ENCODE results near the gene SHC3. TPM values are rescaled to one million over a fixed set of nuclear protein-coding genes. Genes with fewer than 3 reads are reported as not detected.

SHC3 gene
- total and polyA plus RNA-seq, 2 of the 4 experiments (the other 2 are of a cell fraction) = 4.5 to 13.3 TPM

DNA sequence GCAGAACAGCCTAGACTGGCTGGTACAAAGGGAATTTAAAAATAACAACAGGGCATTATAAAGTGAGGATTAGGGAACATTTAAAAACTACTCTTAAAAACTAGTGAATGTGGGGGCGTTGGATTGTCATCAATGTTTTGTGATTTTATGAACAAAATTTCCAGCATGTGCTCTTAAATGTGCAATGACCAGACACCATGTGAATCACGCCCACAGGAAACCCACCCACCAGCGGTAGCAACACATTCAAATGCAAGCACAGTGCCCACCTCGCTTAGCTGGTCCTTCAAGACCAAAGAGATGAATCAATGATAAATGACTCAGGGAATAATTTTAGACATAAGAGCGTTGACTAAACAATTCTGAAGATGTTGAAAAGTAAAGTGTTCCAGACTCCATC lies 146.4 kb downstream of the SHC3 start:
- Histone ChIP-seq H3K4me1 (ENCODE audit: control insufficient read depth, insufficient read depth, low read length) (peaks cover 4% of the 10 kb centered on the region; the same call in 1 of the 2 replicates), H2AFZ (replicated peaks; ENCODE audit: low read length, poor library complexity) (no peak overlapping the region), H2BK15ac (ENCODE audit: low read depth, low read length) (no peak overlapping the region), H3K23ac (ENCODE audit: low read depth, low read length) (no peak overlapping the region), H2AK9ac (replicated peaks; ENCODE audit: low read depth, low read length, poor library complexity) (no peak overlapping the region), H4K5ac (ENCODE audit: low read depth, low read length) (no peak overlapping the region), H3K36me3 (ENCODE audit: control insufficient read depth, insufficient read depth, low read length) (peaks cover 9% of the 10 kb centered on the region), H3K79me1 (ENCODE audit: low read depth in 1 of 2, low read length in 2 of 2) (no peaks in the 10 kb centered on the region), H2BK5ac (ENCODE audit: low read depth, low read length, poor library complexity, severe bottlenecking) (no peak overlapping the region), H3K4ac (ENCODE audit: low read depth, low read length) (no peak overlapping the region), H2BK20ac (ENCODE audit: low read depth, low read length) (no peak overlapping the region), H3K27me3 (ENCODE audit: control insufficient read depth, insufficient read depth, low read length) (no peaks in the 10 kb centered on the region), H3K18ac (ENCODE audit: low read depth, low read length) (no peak overlapping the region), H3K9me1 (ENCODE audit: insufficient read depth, low read length) (peaks cover 3% of the 10 kb centered on the region; the same call in 1 of the 2 replicates), H4K91ac (ENCODE audit: insufficient read depth, low read depth, low read length) (no peak overlapping the region), H3K27ac (ENCODE audit: insufficient read depth, low read length) (no peak overlapping the region), H3K4me3 (ENCODE audit: insufficient read depth, low read depth, low read length) (no peak overlapping the region), H3K56ac (ENCODE audit: extremely low read depth, insufficient read depth, low read length) (no peak overlapping the region), H2BK120ac (ENCODE audit: low read depth, low read length) (no peak overlapping the region), H3K9ac (ENCODE audit: low read depth, low read length) (no peak overlapping the region), H3K4me2 (ENCODE audit: low read depth, low read length) (no peak overlapping the region), H4K8ac (ENCODE audit: low read depth in 2 of 2, low read length in 2 of 2) (no peak overlapping the region), H4K20me1 (ENCODE audit: insufficient read depth, low read length) (no peaks in the 10 kb centered on the region), H3K14ac (replicated peaks; ENCODE audit: low read depth, low read length) (no peak overlapping the region), H3K9me3 (ENCODE audit: control insufficient read depth, insufficient read depth, low read length) (peaks cover 1% of the 10 kb centered on the region; the same call in 1 of the 2 replicates), H2AK5ac (ENCODE audit: low read depth, low read length) (no peak overlapping the region)
- dilution Hi-C loops (cut with HindIII; ENCODE audit: low sequenced_read_pairs, unreplicated experiment) (no loop called here), in situ Hi-C loops (cut with MboI; ENCODE audit: low sequenced_read_pairs) (no loop called here), intact Hi-C loops (cut with micrococcal nuclease) (loop anchor here (10.0 kb wide), 1 partner anchor 103 kb away; no protein-coding TSS in a partner anchor)
- CTCF ChIA-PET = no interaction called here
- no peak for DNase-seq
- TF ChIP-seq FOS (IDR thresholded peaks at IDR 0.05; ENCODE audit: low read depth, low read length) = no peak
- TF ChIP-seq, protein P1, sequence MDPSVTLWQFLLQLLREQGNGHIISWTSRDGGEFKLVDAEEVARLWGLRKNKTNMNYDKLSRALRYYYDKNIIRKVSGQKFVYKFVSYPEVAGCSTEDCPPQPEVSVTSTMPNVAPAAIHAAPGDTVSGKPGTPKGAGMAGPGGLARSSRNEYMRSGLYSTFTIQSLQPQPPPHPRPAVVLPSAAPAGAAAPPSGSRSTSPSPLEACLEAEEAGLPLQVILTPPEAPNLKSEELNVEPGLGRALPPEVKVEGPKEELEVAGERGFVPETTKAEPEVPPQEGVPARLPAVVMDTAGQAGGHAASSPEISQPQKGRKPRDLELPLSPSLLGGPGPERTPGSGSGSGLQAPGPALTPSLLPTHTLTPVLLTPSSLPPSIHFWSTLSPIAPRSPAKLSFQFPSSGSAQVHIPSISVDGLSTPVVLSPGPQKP (IDR thresholded peaks at IDR 0.05; ENCODE audit: borderline replicate concordance, low read depth, low read length) = no peak
- no peak for TF ChIP-seq MXI1 (IDR thresholded peaks at IDR 0.05; ENCODE audit: borderline replicate concordance, low read depth, low read length)
- no peak for TF ChIP-seq RAD21 (IDR thresholded peaks at IDR 0.05; ENCODE audit: low read length)
- no peak for TF ChIP-seq CTCF (conservative IDR thresholded peaks at IDR 0.05; ENCODE audit: low read depth, low read length)
- TF ChIP-seq RFX5 (IDR thresholded peaks at IDR 0.05; ENCODE audit: low read depth, low read length) = no peak
- TF ChIP-seq RCOR1 (IDR thresholded peaks at IDR 0.05; ENCODE audit: insufficient replicate concordance, low read length) = no peak
- no peak for TF ChIP-seq CHD1 (IDR thresholded peaks at IDR 0.05; ENCODE audit: low read depth, low read length)
- TF ChIP-seq BHLHE40 (IDR thresholded peaks at IDR 0.05; ENCODE audit: low read depth, low read length) = no peak
- no peak for TF ChIP-seq SMC3 (IDR thresholded peaks at IDR 0.05; ENCODE audit: low read depth, low read length)
- no peak for TF ChIP-seq NFE2L2 (IDR thresholded peaks at IDR 0.05; ENCODE audit: low read depth, low read length)
- no peak for TF ChIP-seq POLR2A (IDR thresholded peaks at IDR 0.05; ENCODE audit: low read depth, low read length)
- no peak for TF ChIP-seq MAZ (IDR thresholded peaks at IDR 0.05; ENCODE audit: borderline replicate concordance, low read depth, low read length)
- no peak for TF ChIP-seq USF2 (IDR thresholded peaks at IDR 0.05; ENCODE audit: low read depth, low read length)
- no peak for TF ChIP-seq CEBPB (IDR thresholded peaks at IDR 0.05; ENCODE audit: low read depth, low read length)
- TF ChIP-seq MAFK (IDR thresholded peaks at IDR 0.05; ENCODE audit: low read depth, low read length) = no peak
- BruUV-seq (replicated peaks) = no TSS peak
- POLR2A ChIA-PET (ENCODE audit: unreplicated experiment) = no interaction called here
- WGBS, 2 experiments (ENCODE audit: extremely low coverage in 2 of 2, insufficient read length in 1 of 2) = no CpG with 5 or more reads among the region's 5 CpGs
- no peak for ATAC-seq (ENCODE audit: low read depth)
